C4-2B (cell line): Measurements from ENCODE around the gene GPR137.

Experiments used
- H3K27ac ChIP-seq: fragments of 450-650 bp; 2 replicates; pipeline ENCODE4 v1.5.1; 2017
- CTCF ChIP-seq: fragments of 450-650 bp; conservative IDR thresholded peaks from 2 replicates; pipeline ENCODE4 v1.5.1; 2017; ENCODE audit warnings: mild to moderate bottlenecking
- ZFX ChIP-seq: fragments of 450-650 bp; IDR thresholded peaks from 2 replicates; pipeline ENCODE4 v1.6.1; 2017

Gene GPR137

GRCh38 chr11:64316672-64317324 lies 31.1 kb downstream of the GPR137 start:
- TF ChIP-seq ZFX (no peak), CTCF (no peak; the same call in 1 of the 2 replicates)
- H3K27ac ChIP-seq: peak overlapping the region; percentile 95

GRCh38 chr11:64317325-64317960 lies 31.8 kb downstream of the GPR137 start, which contains the start of gene TRMT112:
TSS of gene TRMT112 (minus strand) at chr11:64317559. CDS start at chr11:64317526, 33 bp downstream.
- peak within 1 kb of the TSS; percentile 95 for H3K27ac ChIP-seq
- TF ChIP-seq ZFX (no peak), CTCF (no peak)

- H3K27ac ChIP-seq: peak within 1 kb of the TSS; percentile 95
- TF ChIP-seq ZFX: no peak
- TF ChIP-seq CTCF: no peak
Measured at GRCh38 chr11:64317961-64318765, 32.5 kb downstream of the GPR137 start, which contains the start of gene PRDX5. TSS of gene PRDX5 (plus strand) at chr11:64318121. CDS start at chr11:64318216, 95 bp downstream.

- peak overlapping the region; percentile 95 for H3K27ac ChIP-seq
- no peak for TF ChIP-seq CTCF
- no peak for TF ChIP-seq ZFX
Measured at GRCh38 chr11:64318766-64319761, 33.4 kb downstream of the GPR137 start.

- TF ChIP-seq CTCF (no peak), ZFX (no peak)
- no peak overlapping the region for H3K27ac ChIP-seq
Measured at GRCh38 chr11:64320556-64320955, 34.9 kb downstream of the GPR137 start.

GRCh38 chr11:64321026-64321425 lies 35.4 kb downstream of the GPR137 start:
- H3K27ac ChIP-seq: no peak overlapping the region
- TF ChIP-seq CTCF (no peak), ZFX (no peak)
